ENCODE data around the gene EVX2. TPM values are rescaled to one million over a fixed set of nuclear protein-coding genes. Genes with fewer than 3 reads are reported as not detected.

EVX2 gene
- polyA plus RNA-seq, 1 of the 3 experiments (the other 2 are of a cell fraction): not detected

DNA sequence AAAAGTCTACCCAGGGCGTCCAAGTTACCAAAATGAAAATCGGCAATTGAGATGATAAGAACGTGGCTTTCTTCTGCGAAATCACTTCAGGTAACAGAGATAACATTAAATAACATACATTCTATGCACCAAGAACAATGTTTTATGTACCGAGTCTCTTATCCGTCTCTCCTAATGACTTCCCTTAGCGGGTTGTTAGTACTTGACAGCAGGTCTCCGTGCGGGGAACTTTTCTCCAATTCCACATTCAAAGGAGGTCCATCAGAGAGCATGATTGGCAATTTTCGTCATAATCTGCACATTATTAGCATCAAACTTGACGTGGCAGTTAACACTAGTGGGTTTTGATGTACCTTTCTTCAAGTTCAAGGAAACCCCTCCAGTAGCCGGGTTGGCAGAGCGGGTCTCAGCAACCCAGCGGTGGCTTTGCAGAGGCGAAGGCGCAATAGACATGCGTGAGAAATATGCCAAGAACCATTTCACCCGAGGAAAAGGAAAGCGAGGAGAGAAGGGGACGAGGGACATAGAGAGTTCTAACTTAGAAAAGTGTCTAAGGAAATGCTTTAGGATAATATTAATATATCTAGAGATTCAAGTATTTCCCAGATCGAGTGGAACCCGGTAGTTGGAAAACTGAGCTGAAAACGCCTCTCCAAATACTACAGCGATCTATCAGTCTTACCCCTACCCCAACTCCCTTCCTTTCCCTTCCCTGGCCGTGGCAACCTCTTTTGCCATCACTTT lies 5.0 kb downstream of the EVX2 start:
- WGBS (ENCODE audit: low lambda C conversion rate): 47% methylated on average over 25 of the region's 25 CpGs
- ChIA-PET POLR2A (interaction anchor here (0.6 kb wide), 1 partner anchor 43 kb away, joined by 3 read pairs; no protein-coding TSS in a partner anchor), CTCF (interaction anchor here (0.9 to 12.1 kb wide), 34 partner anchors 8 to 877 kb away, joined by 3 to 262 read pairs (median 4); partner anchors contain the start of genes HOXD13 and LNPK)
- Histone ChIP-seq H3K4me3 (ENCODE audit: low read depth in 2 of 2, low read length in 1 of 2) (no peak overlapping the region), H3K27ac (ENCODE audit: low read depth in 2 of 2, low read length in 1 of 2) (no peak overlapping the region), H3K27me3 (ENCODE audit: insufficient read depth) (peaks cover 58% of the 10 kb centered on the region), H3K4me2 (peak overlapping the region; percentile 15; the same call in 1 of the 2 replicates), H3K9me2 (no peaks in the 10 kb centered on the region), H3K36me3 (replicated peaks in 1 of 2; ENCODE audit: control insufficient read depth in 1 of 2, insufficient read depth in 2 of 2, low read length in 1 of 2) (no peaks in the 10 kb centered on the region), H3K4me1 (ENCODE audit: control insufficient read depth in 1 of 2, insufficient read depth in 2 of 2, low read depth in 1 of 2, low read length in 1 of 2) (peaks cover 0 to 21% of the 10 kb centered on the region in 2 experiments; a peak in 1 of 4 replicates), H3K9me3 (no peaks in the 10 kb centered on the region), H3K9ac (no peak overlapping the region), H3F3A (replicated peaks; ENCODE audit: insufficient read depth) (peaks cover 3% of the 10 kb centered on the region), H2AFZ (ENCODE audit: low read depth) (no peak overlapping the region), H3K79me2 (ENCODE audit: insufficient read depth) (no peaks in the 10 kb centered on the region), H4K20me1 (ENCODE audit: insufficient read depth) (peaks cover 13% of the 10 kb centered on the region; the same call in 1 of the 2 replicates)
- DNase-seq: no peak
- TF ChIP-seq, protein P1, sequence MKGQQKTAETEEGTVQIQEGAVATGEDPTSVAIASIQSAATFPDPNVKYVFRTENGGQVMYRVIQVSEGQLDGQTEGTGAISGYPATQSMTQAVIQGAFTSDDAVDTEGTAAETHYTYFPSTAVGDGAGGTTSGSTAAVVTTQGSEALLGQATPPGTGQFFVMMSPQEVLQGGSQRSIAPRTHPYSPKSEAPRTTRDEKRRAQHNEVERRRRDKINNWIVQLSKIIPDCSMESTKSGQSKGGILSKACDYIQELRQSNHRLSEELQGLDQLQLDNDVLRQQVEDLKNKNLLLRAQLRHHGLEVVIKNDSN (IDR thresholded peaks at IDR 0.05; ENCODE audit: borderline replicate concordance, low read depth): no peak
- TF ChIP-seq YY1 (IDR thresholded peaks at IDR 0.05; ENCODE audit: low read depth) (no peak), NFIC (IDR thresholded peaks at IDR 0.05; ENCODE audit: borderline replicate concordance) (no peak), FOXM1 (IDR thresholded peaks at IDR 0.05; ENCODE audit: low read depth) (no peak), TCF12 (IDR thresholded peaks at IDR 0.05) (no peak)

- Histone ChIP-seq H3K9me3 (no peaks in the 10 kb centered on the region), H3F3A (replicated peaks; ENCODE audit: insufficient read depth) (peaks cover 3% of the 10 kb centered on the region), H3K27ac (ENCODE audit: low read depth in 2 of 2, low read length in 1 of 2) (no peak overlapping the region), H3K79me2 (ENCODE audit: insufficient read depth) (no peaks in the 10 kb centered on the region), H3K4me2 (no peak overlapping the region), H3K9me2 (no peaks in the 10 kb centered on the region), H3K9ac (no peak overlapping the region), H3K4me1 (ENCODE audit: control insufficient read depth in 1 of 2, insufficient read depth in 2 of 2, low read depth in 1 of 2, low read length in 1 of 2) (peaks cover 0 to 10% of the 10 kb centered on the region in 2 experiments; a peak in 1 of 4 replicates), H3K27me3 (ENCODE audit: insufficient read depth) (peaks cover 38% of the 10 kb centered on the region), H4K20me1 (ENCODE audit: insufficient read depth) (peaks cover 9% of the 10 kb centered on the region; the same call in 1 of the 2 replicates), H3K4me3 (ENCODE audit: low read depth in 2 of 2, low read length in 1 of 2) (no peak overlapping the region), H3K36me3 (replicated peaks in 1 of 2; ENCODE audit: control insufficient read depth in 1 of 2, insufficient read depth in 2 of 2, low read length in 1 of 2) (no peaks in the 10 kb centered on the region), H2AFZ (ENCODE audit: low read depth) (no peak overlapping the region)
- ChIA-PET POLR2A (no interaction called here), CTCF (interaction anchor here (0.6 to 1.6 kb wide), 3 partner anchors 386 to 709 kb away, joined by 3 to 4 read pairs (median 3); no protein-coding TSS in a partner anchor)
- 81% methylated on average over 2 of the region's 2 CpGs for WGBS (ENCODE audit: low lambda C conversion rate)
- DNase-seq: no peak
- TF ChIP-seq, protein P2, sequence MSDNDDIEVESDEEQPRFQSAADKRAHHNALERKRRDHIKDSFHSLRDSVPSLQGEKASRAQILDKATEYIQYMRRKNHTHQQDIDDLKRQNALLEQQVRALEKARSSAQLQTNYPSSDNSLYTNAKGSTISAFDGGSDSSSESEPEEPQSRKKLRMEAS (IDR thresholded peaks at IDR 0.05; ENCODE audit: low read depth): no peak
- no peak for TF ChIP-seq SIN3A (IDR thresholded peaks at IDR 0.05; ENCODE audit: borderline replicate concordance, low read depth, low read length)
- no peak for TF ChIP-seq EZH2phosphoT487 (IDR thresholded peaks at IDR 0.05; ENCODE audit: borderline replicate concordance, low read depth)
- no peak for TF ChIP-seq JUND (IDR thresholded peaks at IDR 0.05)
- no peak for TF ChIP-seq RFX5 (IDR thresholded peaks at IDR 0.05; ENCODE audit: low read length)
- TF ChIP-seq REST (IDR thresholded peaks at IDR 0.05; ENCODE audit: low read depth, low read length): no peak
- TF ChIP-seq EP300 (IDR thresholded peaks at IDR 0.05; ENCODE audit: borderline replicate concordance in 1 of 2, low read depth in 1 of 2, low read length in 1 of 2): no peak
- no peak for TF ChIP-seq YY1 (IDR thresholded peaks at IDR 0.05; ENCODE audit: low read depth)
- TF ChIP-seq MXI1 (IDR thresholded peaks at IDR 0.05; ENCODE audit: low read depth, low read length): no peak
- TF ChIP-seq POLR2AphosphoS5 (IDR thresholded peaks at IDR 0.05; ENCODE audit: low read depth, low read length): no peak
- no peak for TF ChIP-seq USF2 (IDR thresholded peaks at IDR 0.05; ENCODE audit: borderline replicate concordance, low read depth, low read length)
- no peak for TF ChIP-seq RCOR1 (IDR thresholded peaks at IDR 0.05; ENCODE audit: low read length)
- TF ChIP-seq FOSL2 (IDR thresholded peaks at IDR 0.05; ENCODE audit: borderline replicate concordance, low read depth): no peak
- no peak for TF ChIP-seq FOXM1 (IDR thresholded peaks at IDR 0.05; ENCODE audit: low read depth)
- no peak for TF ChIP-seq NRF1 (IDR thresholded peaks at IDR 0.05; ENCODE audit: low read depth, low read length)
- no peak for TF ChIP-seq FOXJ3 (CRISPR knock-in tag; IDR thresholded peaks at IDR 0.05)
- TF ChIP-seq GATA2 (CRISPR knock-in tag; IDR thresholded peaks at IDR 0.05): no peak
- TF ChIP-seq SMC3 (IDR thresholded peaks at IDR 0.05; ENCODE audit: low read depth, low read length): no peak
- TF ChIP-seq TCF12 (IDR thresholded peaks at IDR 0.05): no peak
Measured at GRCh38 chr2:176076796-176077195, 7.0 kb downstream of the EVX2 start.
